ENCODE data around the gene MLF2. TPM values are rescaled to one million over a fixed set of nuclear protein-coding genes. Genes with fewer than 3 reads are reported as not detected.

Gene MLF2
- total and polyA plus RNA-seq, 8 donors, result 142 to 182 (median 162) TPM

- Histone ChIP-seq H3K9me3 (no peaks in the 10 kb centered on the region), H3K4me1 (peaks cover 3 to 46% of the 10 kb centered on the region in 2 donors), H3K27ac (no peak overlapping the region), H3K36me3 (no peaks in the 10 kb centered on the region), H3K27me3 (no peaks in the 10 kb centered on the region), H3K4me3 (no peak overlapping the region)
- no peak for TF ChIP-seq CTCF (IDR thresholded peaks at IDR 0.05)
- ATAC-seq (no peak), DNase-seq (no peak)
- intact Hi-C loops (cut with DNase I), result no loop called here
Observed at GRCh38 chr12:6783828-6784227, 30.9 kb upstream of the MLF2 start.

- H3K4me3 ChIP-seq, result no peak overlapping the region
- H3K27me3 ChIP-seq, result peaks cover 0 to 3% of the 10 kb centered on the region in 2 donors
- no peaks in the 10 kb centered on the region for H3K9me3 ChIP-seq
- no peak for DNase-seq
- H3K36me3 ChIP-seq, result no peaks in the 10 kb centered on the region
- no peak overlapping the region for H3K27ac ChIP-seq
- intact Hi-C loops (cut with DNase I), result no loop called here
- no peak for ATAC-seq
- no peak for TF ChIP-seq CTCF (IDR thresholded peaks at IDR 0.05)
- H3K4me1 ChIP-seq, result peaks cover 4 to 50% of the 10 kb centered on the region in 2 donors
Observed at GRCh38 chr12:6782850-6783566, 30.1 kb upstream of the MLF2 start.

- ATAC-seq, result no peak
- H3K36me3 ChIP-seq, result no peaks in the 10 kb centered on the region
- no peak overlapping the region for H3K4me3 ChIP-seq
- peaks cover 4 to 45% of the 10 kb centered on the region in 2 donors for H3K4me1 ChIP-seq
- TF ChIP-seq CTCF (IDR thresholded peaks at IDR 0.05), result no peak
- peaks cover 0 to 7% of the 10 kb centered on the region in 2 donors for H3K27me3 ChIP-seq
- no peaks in the 10 kb centered on the region for H3K9me3 ChIP-seq
- intact Hi-C loops (cut with DNase I), result no loop called here
- H3K27ac ChIP-seq, result no peak overlapping the region
- DNase-seq, result no peak
Observed at GRCh38 chr12:6782119-6782518, 29.2 kb upstream of the MLF2 start.

GRCh38 chr12:6780573-6780972, 27.6 kb upstream of the MLF2 start:
- DNase-seq, result no peak
- Histone ChIP-seq H3K27me3 (peaks cover 0 to 9% of the 10 kb centered on the region in 2 donors), H3K4me3 (no peak overlapping the region), H3K4me1 (peaks cover 4 to 29% of the 10 kb centered on the region in 2 donors), H3K36me3 (no peaks in the 10 kb centered on the region), H3K9me3 (no peaks in the 10 kb centered on the region), H3K27ac (no peak overlapping the region)
- intact Hi-C loops (cut with DNase I), result no loop called here
- no peak for TF ChIP-seq CTCF (IDR thresholded peaks at IDR 0.05)
- no peak for ATAC-seq

GRCh38 chr12:6779708-6780432, 26.9 kb upstream of the MLF2 start:
- no peak for ATAC-seq
- Histone ChIP-seq H3K27me3 (peaks cover 0 to 15% of the 10 kb centered on the region in 2 donors), H3K36me3 (no peaks in the 10 kb centered on the region), H3K9me3 (no peaks in the 10 kb centered on the region), H3K4me3 (no peak overlapping the region), H3K4me1 (peaks cover 4 to 22% of the 10 kb centered on the region in 2 donors), H3K27ac (no peak overlapping the region)
- TF ChIP-seq CTCF (IDR thresholded peaks at IDR 0.05), result no peak
- intact Hi-C loops (cut with DNase I), result no loop called here
- DNase-seq, result no peak
